ACC112 (cell line): ENCODE measurements around the gene TSPAN16.
A peak's percentile ranks its signal among the peaks of the same experiment; 100 is the strongest.

Experiments
- H2AFZ ChIP-seq: fragments of 200-600 bp; sonication (generic); one replicate; pipeline ENCODE4 v1.6.0; 2017; ENCODE audit warnings: antibody characterized with exemption, low read length; ENCODE audit not compliant: unreplicated experiment
- H3K27ac ChIP-seq: fragments of 200-600 bp; sonication (generic); 2 replicates; pipeline ENCODE4 v1.5.1; 2014; ENCODE audit warnings: low read depth, mild to moderate bottlenecking, antibody characterized with exemption, low read length, moderate library complexity
- H3K27me3 ChIP-seq: fragments of 200-600 bp; sonication (generic); 2 replicates; pipeline ENCODE4 v1.6.1; 2014; ENCODE audit warnings: mild to moderate bottlenecking, antibody characterized with exemption, low read length, moderate library complexity, mixed read lengths; ENCODE audit not compliant: insufficient read depth
- H3K36me3 ChIP-seq: fragments of 200-600 bp; sonication (generic); 2 replicates; pipeline ENCODE4 v1.6.1; 2016; ENCODE audit warnings: mild to moderate bottlenecking, antibody characterized with exemption, low read length, moderate library complexity, mixed read lengths; ENCODE audit not compliant: insufficient read depth
- H3K4me1 ChIP-seq: fragments of 200-600 bp; sonication (generic); one replicate; pipeline ENCODE4 v1.6.1; 2016; ENCODE audit warnings: low read length, mixed read lengths; ENCODE audit not compliant: insufficient read depth, unreplicated experiment, control insufficient read depth
- H3K4me3 ChIP-seq: fragments of 200-600 bp; sonication (generic); 2 replicates; pipeline ENCODE4 v1.5.1; 2014; ENCODE audit warnings: mild to moderate bottlenecking, low read depth, low read length
- H3K79me2 ChIP-seq: fragments of 200-600 bp; sonication (generic); one replicate; pipeline ENCODE4 v1.6.0; 2016; ENCODE audit warnings: low read length; ENCODE audit not compliant: control insufficient read depth, unreplicated experiment, insufficient read depth

Gene TSPAN16, protein sequence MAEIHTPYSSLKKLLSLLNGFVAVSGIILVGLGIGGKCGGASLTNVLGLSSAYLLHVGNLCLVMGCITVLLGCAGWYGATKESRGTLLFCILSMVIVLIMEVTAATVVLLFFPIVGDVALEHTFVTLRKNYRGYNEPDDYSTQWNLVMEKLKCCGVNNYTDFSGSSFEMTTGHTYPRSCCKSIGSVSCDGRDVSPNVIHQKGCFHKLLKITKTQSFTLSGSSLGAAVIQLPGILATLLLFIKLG

GRCh38 chr19:11295665-11296245 is at the start of gene TSPAN16:
Gene TSPAN16, plus strand, starts transcription at chr19:11296160. Its CDS starts 138 bp downstream, at chr19:11296298.
- Histone ChIP-seq H3K4me3 (no peak within 1 kb of the TSS), H3K27me3 (no peaks in the 10 kb centered on the region), H3K27ac (peak within 1 kb of the TSS; percentile 47; the same call in 1 of the 2 replicates), H3K36me3 (no peaks in the 10 kb centered on the region), H3K4me1 (peaks cover 8% of the 10 kb centered on the region), H3K79me2 (no peaks in the 10 kb centered on the region), H2AFZ (no peak within 1 kb of the TSS)

DNA sequence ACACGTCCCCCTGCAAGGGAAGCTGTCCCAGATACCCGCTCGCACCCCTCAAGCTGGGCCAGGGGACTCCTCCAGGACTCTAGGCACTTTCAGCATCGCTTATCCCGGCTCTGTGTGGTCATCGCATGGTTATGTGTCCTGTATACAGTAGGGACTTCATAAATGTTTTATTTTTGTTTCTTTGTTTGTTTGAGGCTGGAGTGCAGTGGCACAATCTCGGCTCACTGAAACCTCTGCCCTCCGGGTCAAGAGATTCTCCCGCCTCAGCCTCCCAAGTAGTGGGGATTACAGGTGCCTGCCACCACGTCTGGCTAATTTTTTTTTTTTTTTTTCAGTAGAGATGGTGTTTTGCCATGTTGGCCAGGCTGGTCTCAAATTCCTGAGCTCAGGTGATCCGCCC is 49.0 kb upstream of the TSPAN16 start:
- Histone ChIP-seq H2AFZ (no peak overlapping the region), H3K4me1 (no peaks in the 10 kb centered on the region), H3K27me3 (no peaks in the 10 kb centered on the region), H3K36me3 (no peaks in the 10 kb centered on the region), H3K79me2 (no peaks in the 10 kb centered on the region), H3K4me3 (no peak overlapping the region), H3K27ac (no peak overlapping the region)

DNA sequence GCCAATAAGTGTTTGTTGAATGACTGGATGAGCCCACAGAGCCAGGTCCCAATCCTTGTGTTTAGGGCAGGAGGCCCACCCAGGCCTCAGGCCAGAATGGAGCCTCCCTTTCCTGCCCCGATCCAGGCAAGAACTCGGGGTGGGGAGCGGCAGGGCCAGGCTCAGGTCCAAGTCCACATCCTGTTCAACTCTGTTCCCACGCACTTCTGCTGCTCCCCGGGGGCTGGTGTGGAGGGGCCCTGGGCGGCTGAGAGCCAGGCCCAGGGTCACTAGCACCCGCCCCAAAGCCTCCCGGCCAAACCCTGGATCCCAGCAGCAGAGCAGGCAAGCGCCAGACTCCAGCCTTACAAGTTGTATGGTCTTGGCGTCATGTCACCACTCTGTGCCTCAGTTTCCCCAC is 48.6 kb upstream of the TSPAN16 start:
- Histone ChIP-seq H3K36me3 (no peaks in the 10 kb centered on the region), H3K4me1 (no peaks in the 10 kb centered on the region), H3K79me2 (no peaks in the 10 kb centered on the region), H3K27ac (no peak overlapping the region), H3K4me3 (no peak overlapping the region), H3K27me3 (no peaks in the 10 kb centered on the region), H2AFZ (no peak overlapping the region)

DNA sequence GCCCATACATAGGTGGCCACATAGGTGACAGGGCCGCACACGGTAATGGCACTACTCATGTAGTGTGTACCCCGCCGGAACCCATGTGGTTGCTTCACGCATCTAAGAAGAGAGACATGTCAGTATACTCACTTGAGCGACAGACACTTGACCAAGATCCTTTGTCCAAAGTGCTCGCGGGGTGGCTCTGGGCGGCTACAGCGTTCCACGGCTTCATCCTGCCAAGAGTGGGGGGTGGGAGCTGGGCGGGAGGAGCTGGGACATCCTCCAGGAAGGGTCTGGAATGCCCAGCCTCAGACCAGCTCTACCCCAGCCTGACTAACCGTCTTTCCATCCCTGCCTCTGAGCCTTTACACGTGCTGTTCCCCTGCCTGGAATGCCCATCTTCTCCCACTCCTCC is 48.0 kb upstream of the TSPAN16 start:
- H3K27me3 ChIP-seq: no peaks in the 10 kb centered on the region
- H3K36me3 ChIP-seq: no peaks in the 10 kb centered on the region
- H2AFZ ChIP-seq: no peak overlapping the region
- no peak overlapping the region for H3K4me3 ChIP-seq
- H3K27ac ChIP-seq: no peak overlapping the region
- no peaks in the 10 kb centered on the region for H3K79me2 ChIP-seq
- no peaks in the 10 kb centered on the region for H3K4me1 ChIP-seq

DNA sequence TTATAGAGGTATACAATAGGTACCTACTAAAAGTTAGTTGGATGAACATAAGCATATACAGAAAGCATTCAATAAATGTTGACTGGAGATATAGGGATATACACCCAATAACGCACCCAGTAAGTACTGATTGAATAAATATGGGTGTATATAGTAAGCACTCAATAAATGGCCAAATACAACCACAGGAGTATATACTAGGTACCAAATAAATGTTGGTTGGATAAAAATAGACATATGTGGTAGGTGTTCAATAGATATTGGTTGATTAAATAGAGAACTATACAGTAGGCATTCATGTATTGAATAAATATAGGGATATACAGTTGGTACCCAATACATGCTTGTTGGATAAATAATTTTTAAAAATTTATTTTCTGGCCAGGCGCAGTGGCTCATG is 47.1 kb upstream of the TSPAN16 start:
- Histone ChIP-seq H3K27ac (no peak overlapping the region), H3K36me3 (no peaks in the 10 kb centered on the region), H3K4me3 (no peak overlapping the region), H3K4me1 (no peaks in the 10 kb centered on the region), H2AFZ (no peak overlapping the region), H3K79me2 (no peaks in the 10 kb centered on the region), H3K27me3 (no peaks in the 10 kb centered on the region)

DNA sequence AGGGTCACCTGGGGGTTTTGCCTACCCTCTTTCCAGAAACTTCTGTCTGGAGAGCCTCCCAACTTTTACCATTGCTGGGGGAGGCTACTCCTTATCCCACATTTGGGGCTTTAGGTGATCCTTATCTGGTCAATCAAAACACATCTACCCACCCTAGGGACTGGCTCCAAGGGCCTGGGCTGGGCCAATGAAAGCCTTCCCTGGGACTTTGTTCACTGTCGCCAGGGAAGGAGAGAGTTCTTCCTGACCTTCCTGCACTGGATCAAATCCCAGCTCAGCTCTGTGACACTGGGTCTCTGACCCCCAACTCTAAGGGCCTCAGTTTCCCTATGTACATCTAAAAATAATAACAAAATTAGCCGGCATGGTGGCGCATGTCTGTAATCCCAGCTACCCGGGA is 44.7 kb upstream of the TSPAN16 start:
- H2AFZ ChIP-seq: no peak overlapping the region
- no peaks in the 10 kb centered on the region for H3K27me3 ChIP-seq
- H3K4me3 ChIP-seq: no peak overlapping the region
- no peaks in the 10 kb centered on the region for H3K36me3 ChIP-seq
- no peaks in the 10 kb centered on the region for H3K4me1 ChIP-seq
- no peaks in the 10 kb centered on the region for H3K79me2 ChIP-seq
- no peak overlapping the region for H3K27ac ChIP-seq

GRCh38 chr19:11251650-11252314 is 44.2 kb upstream of the TSPAN16 start:
- no peaks in the 10 kb centered on the region for H3K79me2 ChIP-seq
- no peak overlapping the region for H3K27ac ChIP-seq
- no peaks in the 10 kb centered on the region for H3K4me1 ChIP-seq
- no peak overlapping the region for H3K4me3 ChIP-seq
- no peaks in the 10 kb centered on the region for H3K36me3 ChIP-seq
- no peak overlapping the region for H2AFZ ChIP-seq
- no peaks in the 10 kb centered on the region for H3K27me3 ChIP-seq

DNA sequence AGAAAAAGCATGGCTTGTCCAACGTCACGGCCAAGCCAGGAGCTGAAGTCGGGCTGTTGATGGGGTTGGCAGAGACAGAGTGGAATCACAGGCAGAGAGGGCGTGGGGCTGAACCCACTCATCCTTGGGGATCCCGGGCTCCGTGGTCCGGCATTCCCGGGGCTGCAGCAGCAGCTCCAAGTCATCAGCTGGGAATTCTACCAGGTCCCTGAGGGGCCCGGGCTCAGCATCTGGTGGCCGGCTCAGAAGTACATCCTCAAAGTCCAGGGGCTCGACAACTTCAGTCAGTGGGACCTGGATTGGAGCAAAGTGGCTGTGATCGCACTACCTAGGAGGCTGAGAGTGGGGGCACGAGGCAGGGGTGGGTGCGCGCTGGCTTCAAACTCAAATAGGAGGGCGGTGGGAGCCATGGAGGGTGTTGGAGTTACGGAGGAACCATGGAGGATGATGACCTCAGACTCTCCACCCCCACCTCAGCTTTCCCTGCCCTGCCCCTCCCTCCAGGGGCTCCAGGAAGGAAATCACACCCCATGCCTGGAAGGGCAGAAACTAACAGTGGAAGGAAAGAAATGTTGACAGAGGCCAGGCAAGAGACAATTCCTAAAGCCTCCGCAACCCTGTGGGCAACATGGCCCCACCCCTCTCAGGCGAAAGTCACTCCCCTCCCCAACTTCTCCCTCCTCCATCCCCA is 43.1 kb upstream of the TSPAN16 start:
- Histone ChIP-seq H3K27ac (no peak overlapping the region), H3K4me3 (no peak overlapping the region)

DNA sequence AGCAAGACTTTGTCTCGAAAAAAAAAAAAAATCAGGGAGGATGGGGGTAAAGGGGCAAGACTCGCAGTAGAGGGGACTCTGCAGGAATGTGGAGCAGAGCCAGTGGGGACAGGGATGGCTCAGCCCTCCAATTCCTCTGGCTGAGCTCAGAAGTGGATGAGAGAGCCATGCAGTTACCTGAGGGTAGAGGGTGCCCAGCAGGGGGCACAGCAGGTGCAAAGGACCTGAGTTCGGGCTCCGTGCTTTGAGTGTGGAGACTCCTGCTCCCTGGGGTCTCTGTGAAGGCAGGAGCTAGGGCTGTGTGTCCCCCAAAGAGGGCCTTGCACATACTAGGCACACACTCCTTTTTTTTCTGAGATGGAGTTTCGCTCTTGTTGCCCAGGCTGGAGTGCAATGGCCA is 41.3 kb upstream of the TSPAN16 start:
- Histone ChIP-seq H3K79me2 (no peaks in the 10 kb centered on the region), H3K4me1 (no peaks in the 10 kb centered on the region), H3K27me3 (no peaks in the 10 kb centered on the region), H3K4me3 (no peak overlapping the region), H3K27ac (no peak overlapping the region), H2AFZ (no peak overlapping the region), H3K36me3 (no peaks in the 10 kb centered on the region)

More for the DNA sequence above, 43.1 kb upstream of the TSPAN16 start:
- H3K79me2 ChIP-seq: no peaks in the 10 kb centered on the region
- H2AFZ ChIP-seq: no peak overlapping the region
- H3K27me3 ChIP-seq: no peaks in the 10 kb centered on the region
- H3K36me3 ChIP-seq: no peaks in the 10 kb centered on the region
- H3K4me1 ChIP-seq: no peaks in the 10 kb centered on the region

GRCh38 chr19:11256189-11256588 is 39.8 kb upstream of the TSPAN16 start:
- Histone ChIP-seq H3K27me3 (no peaks in the 10 kb centered on the region), H3K79me2 (no peaks in the 10 kb centered on the region), H3K4me3 (no peak overlapping the region), H3K27ac (no peak overlapping the region), H2AFZ (no peak overlapping the region), H3K36me3 (no peaks in the 10 kb centered on the region), H3K4me1 (no peaks in the 10 kb centered on the region)
